K562 (cell line): ENCODE data around the gene SURF6. TPM values are rescaled to one million over a fixed set of nuclear protein-coding genes. Genes with fewer than 3 reads are reported as not detected.

Experiments used
- ATF4 ChIP-seq: fragments of 450-650 bp; formaldehyde crosslinking; IDR thresholded peaks from 2 replicates; pipeline ENCODE4 v1.4.0; 2022; ENCODE audit warnings: mild to moderate bottlenecking, moderate library complexity
- BCLAF1 ChIP-seq, 2 experiments: fragments of 450-650 bp in 1 of 2; IDR thresholded peaks; 2 replicates each; pipeline ENCODE4 v1.6.1; 2011 to 2017; ENCODE audit warnings: low read depth in 2 of 2, antibody characterized with exemption in 1 of 2, borderline replicate concordance in 1 of 2, low read length in 1 of 2, mild to moderate bottlenecking in 1 of 2, mixed read lengths in 1 of 2; ENCODE audit not compliant: control insufficient read depth in 1 of 2
- BHLHE40 ChIP-seq: IDR thresholded peaks from 2 replicates; pipeline ENCODE4 v1.6.1; 2011; ENCODE audit warnings: low read length, improper control_type of control experiment
- DEAF1 ChIP-seq: fragments of 450-650 bp; formaldehyde crosslinking; IDR thresholded peaks from 2 replicates; pipeline ENCODE4 v1.4.0; 2020; ENCODE audit warnings: mild to moderate bottlenecking, moderate library complexity
- ETV6 ChIP-seq, 3 experiments: fragments of 150-350 bp in 1 of 3; sonication (generic) in 1 of 3; formaldehyde crosslinking in 1 of 3; IDR thresholded peaks; 2 replicates each; pipeline versions ENCODE4 v1.6.1 to v1.8.0; 2014 to 2022; ENCODE audit warnings: borderline replicate concordance in 2 of 3, low read depth in 2 of 3, antibody characterized with exemption in 1 of 3, low read length in 1 of 3, mild to moderate bottlenecking in 1 of 3, missing genetic modification reagents in 1 of 3
- KDM4B ChIP-seq, 2 experiments: fragments of 450-650 bp in 1 of 2; sonication (generic) in 1 of 2; IDR thresholded peaks; 2 replicates each; pipeline ENCODE4 v1.6.1; 2016 to 2017; ENCODE audit warnings: borderline replicate concordance in 2 of 2, antibody characterized with exemption in 1 of 2, low read depth in 1 of 2, mild to moderate bottlenecking in 1 of 2
- MIER1 ChIP-seq: fragments of 450-650 bp; IDR thresholded peaks from 2 replicates; pipeline ENCODE4 v1.6.1; 2016; ENCODE audit warnings: antibody characterized with exemption, mild to moderate bottlenecking, low read depth
- MLLT1 ChIP-seq, 2 experiments: fragments of 450-650 bp; IDR thresholded peaks; 2 replicates each; pipeline ENCODE4 v1.6.1; 2016
- NEUROD1 ChIP-seq: fragments of 150-350 bp; IDR thresholded peaks from 2 replicates; pipeline ENCODE4 v1.6.1; 2014; ENCODE audit warnings: borderline replicate concordance, low read length, low read depth; ENCODE audit not compliant: partially characterized antibody
- NR2C2 ChIP-seq, 2 experiments: fragments of 200-800 bp in 1 of 2; sonication (Bioruptor generic) in 1 of 2; sonication (generic) in 1 of 2; formaldehyde crosslinking in 1 of 2; IDR thresholded peaks; 2 replicates each; pipeline versions ENCODE4 v1.6.1 to v1.8.0; 2016 to 2022; ENCODE audit warnings: mild to moderate bottlenecking in 1 of 2, missing compliant biosample characterization in 1 of 2, missing genetic modification characterization in 1 of 2, missing genetic modification reagents in 1 of 2
- RBM15 ChIP-seq: fragments of 200-400 bp; formaldehyde crosslinking; IDR thresholded peaks from 2 replicates; pipeline ENCODE4 v1.6.1; 2018; ENCODE audit warnings: mild to moderate bottlenecking, low read length, moderate library complexity; ENCODE audit not compliant: insufficient read depth
- RUNX1 ChIP-seq: sonication (generic); IDR thresholded peaks from 2 replicates; pipeline ENCODE4 v1.6.1; 2016; ENCODE audit warnings: antibody characterized with exemption, low read depth
- TOE1 ChIP-seq, 2 experiments: fragments of 450-650 bp in 1 of 2; sonication (generic) in 1 of 2; formaldehyde crosslinking in 1 of 2; IDR thresholded peaks; 2 replicates each; pipeline versions ENCODE4 v1.7.1 to v1.8.0; 2016 to 2022; ENCODE audit warnings: borderline replicate concordance in 2 of 2, mild to moderate bottlenecking in 2 of 2, antibody characterized with exemption in 1 of 2, inconsistent platforms in 1 of 2, low read depth in 1 of 2, missing genetic modification reagents in 1 of 2, moderate library complexity in 1 of 2
- TRIM28 ChIP-seq: fragments of 450-650 bp; IDR thresholded peaks from 2 replicates; pipeline ENCODE4 v1.6.1; 2017
- ZNF316 ChIP-seq: fragments of 450-650 bp; IDR thresholded peaks from 2 replicates; pipeline ENCODE4 v1.6.1; 2016
- ZNF584 ChIP-seq: fragments of 200-800 bp; sonication (Bioruptor generic); IDR thresholded peaks from 2 replicates; pipeline ENCODE4 v1.6.1; 2016; ENCODE audit warnings: low read depth, mild to moderate bottlenecking, missing genetic modification characterization, missing compliant biosample characterization
- ZSCAN29 ChIP-seq: fragments of 450-650 bp; IDR thresholded peaks from 2 replicates; pipeline ENCODE4 v1.6.1; 2017
- polyA plus RNA-seq, 8 experiments: library from polyadenylated mRNA; depleted of rRNA in 4 of 8; stranded (reverse) in 5 of 8; unstranded in 3 of 8; fragments of >200 nt; fragmentation: Nextera tagmentation in 2 of 8; fragmentation: Illumina TruSeq in 1 of 8; extraction: Ambion mirVana in 2 of 8; extraction: Trizol in 1 of 8; gene quantifications; 2 replicates each; pipeline versions ENCODE4 v1.2.1 to v1.2.3, GENCODE V29; 2011 to 2014; ENCODE audit warnings: inconsistent platforms in 1 of 8, missing spikeins in 1 of 8
- total RNA-seq, 7 experiments: library from RNA; depleted of rRNA in 6 of 7; stranded (reverse); fragments of >200 nt in 6 of 7; fragmentation: Illumina TruSeq in 2 of 7; extraction: Trizol in 2 of 7; gene quantifications; 2 replicates each; pipeline versions ENCODE4 v1.2.1 to v1.2.3, GENCODE V29; 2011 to 2021; ENCODE audit warnings: low replicate concordance in 1 of 7

SURF6 gene
- total and polyA plus RNA-seq, 9 of the 15 experiments (the other 6 are each of a cell fraction or from before 2014, with no cell fraction given), result 1.4 to 68.3 (median 14.7) TPM

- TF ChIP-seq TRIM28 (no peak), NEUROD1 (peak; percentile 78), ZSCAN29 (peak; percentile 97), BCLAF1 (IDR thresholded peaks at IDR 0.05; ENCODE audit: borderline replicate concordance in 1 of 2, control insufficient read depth in 1 of 2, low read depth in 2 of 2, low read length in 1 of 2) (peak in 1 of 2 experiments; percentile 79; a peak in 2 of 4 replicates), KDM4B (IDR thresholded peaks at IDR 0.05; ENCODE audit: borderline replicate concordance in 2 of 2, low read depth in 1 of 2) (peak in 1 of 2 experiments; percentile 92; a peak in 1 of 4 replicates), MLLT1 (IDR thresholded peaks at IDR 0.05) (peak in 1 of 2 experiments; percentile 100; a peak in 2 of 4 replicates), BHLHE40 (peak; percentile 94), ETV6 (IDR thresholded peaks at IDR 0.05; ENCODE audit: borderline replicate concordance in 1 of 2, low read depth in 2 of 2, low read length in 1 of 2) (0 out of 4 replicates have a peak, but pooled peaks of 1 of the 2 experiments have one; percentile 15), ETV6 (CRISPR knock-in tag; IDR thresholded peaks at IDR 0.05; ENCODE audit: borderline replicate concordance) (no peak), ZNF584 (CRISPR knock-in tag) (no peak), TOE1 (IDR thresholded peaks at IDR 0.05; ENCODE audit: borderline replicate concordance) (peak; percentile 90), TOE1 (CRISPR knock-in tag; IDR thresholded peaks at IDR 0.05; ENCODE audit: borderline replicate concordance, low read depth) (0 out of 2 replicates have a peak, but pooled peaks have one; percentile 11), ATF4 (CRISPR knock-in tag) (no peak), DEAF1 (CRISPR knock-in tag) (no peak), MIER1 (peak; percentile 52; the same call in 1 of the 2 replicates), NR2C2 (CRISPR knock-in tag; IDR thresholded peaks at IDR 0.05) (peak; percentile 60; the same call in 1 of the 2 replicates), NR2C2 (tag; IDR thresholded peaks at IDR 0.05) (peak; percentile 69; the same call in 1 of the 2 replicates), ZNF316 (no peak), RUNX1 (0 out of 2 replicates have a peak, but pooled peaks have one; percentile 14), RBM15 (no peak)
Measured at GRCh38 chr9:133335924-133336811, at the start of gene SURF6 (continued).
